ENCODE measurements around the gene KCNIP1. TPM values are rescaled to one million over a fixed set of nuclear protein-coding genes. Genes with fewer than 3 reads are reported as not detected.

The KCNIP1 gene
- total RNA-seq, 2 donors from 2014 or later = not detected

DNA sequence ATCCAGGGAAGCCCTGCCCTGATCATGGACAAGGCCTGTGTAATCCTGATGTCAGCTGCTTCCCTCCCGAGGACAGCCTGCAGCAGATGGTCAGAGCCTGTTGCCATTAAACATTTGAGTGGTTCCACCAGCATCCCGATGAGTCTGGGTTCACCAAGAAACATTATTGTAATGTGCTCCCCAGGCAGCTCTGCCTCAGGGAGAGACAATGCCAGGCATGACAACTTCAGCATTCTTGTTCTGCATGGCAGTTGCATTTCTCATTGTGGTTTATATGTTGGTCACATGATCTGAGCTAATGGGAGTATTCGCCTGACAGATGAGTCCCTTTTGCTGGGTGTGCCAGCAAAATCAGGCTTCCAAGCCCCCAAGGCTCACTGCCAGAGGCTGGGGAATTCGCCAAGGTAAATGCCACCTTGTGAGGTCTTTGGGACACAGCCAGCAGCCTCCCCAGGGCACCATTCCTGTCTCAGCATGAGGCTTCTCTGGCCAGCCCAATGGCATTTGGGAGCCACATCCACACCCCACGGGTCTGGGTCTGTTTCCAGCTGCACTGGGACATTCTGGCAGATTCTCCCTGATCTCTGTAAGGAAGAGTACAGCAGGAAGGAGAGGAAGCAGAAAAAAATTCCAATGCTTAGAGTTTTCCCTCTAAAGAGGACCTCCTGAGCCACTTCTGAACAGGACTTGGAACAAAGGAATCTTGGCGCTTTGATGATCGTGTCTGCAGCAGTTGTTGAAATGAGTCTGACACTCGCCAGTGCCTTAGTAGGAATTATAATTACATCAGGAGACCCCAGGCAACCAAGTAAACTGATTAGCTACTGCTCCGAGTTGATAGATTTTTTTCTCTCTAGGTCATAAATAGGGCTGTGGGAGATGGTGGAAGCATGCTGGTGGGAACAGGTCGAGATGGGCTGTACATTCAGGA lies 18.7 kb downstream of the KCNIP1 start:
- H3K4me3 Mint-ChIP-seq = no peak overlapping the region
- H3K27ac Mint-ChIP-seq = no peak overlapping the region
- H3K4me1 Mint-ChIP-seq = no peaks in the 10 kb centered on the region
- ATAC-seq (no peak), DNase-seq (no peak)
- no peaks in the 10 kb centered on the region for H3K36me3 Mint-ChIP-seq (ENCODE audit: low read depth)
- H3K27me3 Mint-ChIP-seq = peaks cover 28% of the 10 kb centered on the region
- H3K9me3 ChIP-seq (ENCODE audit: control insufficient read depth, low read length, poor library complexity, severe bottlenecking) = no peaks in the 10 kb centered on the region

DNA sequence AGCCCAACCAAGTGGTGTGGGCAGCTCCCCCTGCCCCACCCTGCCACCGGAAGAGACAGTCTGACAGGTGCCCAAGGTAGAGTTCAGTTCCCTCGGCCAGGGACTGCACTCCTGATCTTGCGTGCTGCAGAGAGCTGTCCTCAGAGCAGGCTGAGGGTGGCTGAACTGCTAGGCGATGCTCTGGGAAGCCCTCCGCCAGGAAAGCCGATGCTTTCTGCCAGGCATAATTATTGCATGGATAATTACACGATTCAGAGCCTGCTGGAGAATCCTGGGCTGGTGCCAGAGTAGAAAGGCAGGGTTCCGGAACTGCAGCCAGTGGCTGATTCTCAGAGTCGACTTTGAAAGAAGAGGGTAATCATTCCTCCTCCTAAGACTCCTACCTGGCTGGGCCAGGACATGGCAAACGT lies 19.3 kb downstream of the KCNIP1 start:
- Mint-ChIP-seq H3K27me3 (peaks cover 31% of the 10 kb centered on the region), H3K4me1 (no peaks in the 10 kb centered on the region)

DNA sequence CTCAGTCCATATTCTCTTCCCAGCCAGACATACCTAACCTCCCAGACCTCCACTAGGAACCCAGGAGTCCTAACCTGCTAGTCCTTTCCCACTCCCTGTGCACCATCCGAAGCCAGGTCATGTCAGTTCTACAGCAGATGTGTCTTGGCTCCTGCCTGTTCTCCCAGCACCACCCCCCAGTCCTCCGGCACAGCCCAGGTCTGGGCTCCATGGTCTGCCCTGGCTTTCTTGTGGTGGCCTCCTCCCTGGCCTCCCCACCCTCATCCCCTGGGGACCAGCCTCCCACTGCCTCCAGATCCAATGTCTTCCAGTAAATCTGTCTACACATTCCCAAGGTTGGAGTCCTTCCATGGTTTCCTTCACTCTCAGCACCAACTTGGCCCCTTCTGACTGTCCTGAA lies 20.0 kb downstream of the KCNIP1 start:
- H3K36me3 Mint-ChIP-seq (ENCODE audit: low read depth) = no peaks in the 10 kb centered on the region
- DNase-seq (no peak), ATAC-seq (no peak)
- H3K4me3 Mint-ChIP-seq = no peak overlapping the region
- H3K27ac Mint-ChIP-seq = no peak overlapping the region
- H3K27me3 Mint-ChIP-seq = peaks cover 34% of the 10 kb centered on the region
- H3K9me3 ChIP-seq (ENCODE audit: control insufficient read depth, low read length, poor library complexity, severe bottlenecking) = no peaks in the 10 kb centered on the region
- no peaks in the 10 kb centered on the region for H3K4me1 Mint-ChIP-seq

More for the DNA sequence above, 19.3 kb downstream of the KCNIP1 start:
- H3K9me3 ChIP-seq (ENCODE audit: control insufficient read depth, low read length, poor library complexity, severe bottlenecking) = no peaks in the 10 kb centered on the region
- Mint-ChIP-seq H3K36me3 (ENCODE audit: low read depth) (no peaks in the 10 kb centered on the region), H3K27ac (no peak overlapping the region), H3K4me3 (no peak overlapping the region)
- no peak for ATAC-seq
- no peak for DNase-seq

DNA sequence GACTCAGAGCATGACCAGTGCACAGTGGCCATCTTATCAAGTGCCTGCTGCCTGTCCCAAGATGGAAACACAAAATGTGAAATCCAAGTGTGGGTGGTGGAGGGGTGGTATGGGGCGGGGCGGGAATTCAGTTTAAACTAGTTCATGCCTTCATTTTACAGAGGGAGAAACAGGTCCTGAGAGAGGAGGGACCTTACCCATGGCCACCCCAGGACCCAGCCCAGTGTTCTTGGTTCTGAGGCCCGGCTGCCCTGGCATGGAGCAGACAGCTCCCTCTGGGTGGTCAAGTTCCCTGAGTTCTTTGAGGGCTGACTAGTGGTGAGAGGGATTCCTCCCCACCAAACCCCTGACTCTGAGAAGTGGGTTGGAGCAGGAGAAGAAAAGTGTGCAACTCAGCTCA lies 20.8 kb downstream of the KCNIP1 start:
- Mint-ChIP-seq H3K27me3 (peaks cover 32% of the 10 kb centered on the region), H3K27ac (no peak overlapping the region), H3K36me3 (ENCODE audit: low read depth) (no peaks in the 10 kb centered on the region), H3K4me3 (no peak overlapping the region), H3K4me1 (no peaks in the 10 kb centered on the region)
- H3K9me3 ChIP-seq (ENCODE audit: control insufficient read depth, low read length, poor library complexity, severe bottlenecking) = no peaks in the 10 kb centered on the region
- no peak for ATAC-seq
- no peak for DNase-seq

DNA sequence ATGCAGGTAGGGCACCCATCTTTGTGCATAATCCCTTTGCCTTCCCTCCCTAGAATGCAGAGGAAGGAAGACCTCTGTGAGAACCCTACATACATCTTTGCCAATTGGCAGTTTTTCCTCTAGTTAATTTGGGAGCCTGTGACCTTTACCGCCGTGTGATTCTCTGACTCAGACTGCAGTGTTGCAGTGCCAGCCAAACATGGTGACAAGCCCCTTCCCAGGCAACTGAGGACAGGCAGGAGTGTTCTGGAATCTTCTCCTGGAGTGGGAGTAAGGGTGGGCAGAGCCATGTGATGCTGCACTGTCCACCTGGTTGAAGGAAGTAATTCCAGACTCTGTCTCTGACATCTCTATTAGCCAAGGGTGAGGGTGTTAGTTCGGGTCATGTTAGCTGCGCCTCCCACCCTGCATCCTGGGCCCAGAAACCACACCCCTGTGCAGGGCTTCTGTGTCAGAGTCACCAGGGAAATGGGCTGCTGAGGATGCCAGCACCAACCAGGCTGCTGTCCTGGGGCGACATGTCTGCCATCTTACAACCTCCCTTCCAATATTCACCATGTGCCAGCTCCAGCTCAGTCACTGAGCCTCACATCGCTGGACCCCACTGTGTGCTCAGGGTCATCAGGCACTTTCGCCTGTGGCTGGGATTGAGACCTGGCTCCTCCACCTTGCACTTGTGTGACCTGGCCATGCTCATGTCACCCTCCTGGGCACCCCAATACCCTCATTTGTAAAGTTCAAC lies 21.8 kb downstream of the KCNIP1 start:
- Mint-ChIP-seq H3K27ac (no peak overlapping the region), H3K36me3 (ENCODE audit: low read depth) (no peaks in the 10 kb centered on the region), H3K27me3 (peaks cover 41% of the 10 kb centered on the region), H3K4me1 (no peaks in the 10 kb centered on the region), H3K4me3 (no peak overlapping the region)
- ATAC-seq = no peak
- no peaks in the 10 kb centered on the region for H3K9me3 ChIP-seq (ENCODE audit: control insufficient read depth, low read length, poor library complexity, severe bottlenecking)
- DNase-seq = no peak

DNA sequence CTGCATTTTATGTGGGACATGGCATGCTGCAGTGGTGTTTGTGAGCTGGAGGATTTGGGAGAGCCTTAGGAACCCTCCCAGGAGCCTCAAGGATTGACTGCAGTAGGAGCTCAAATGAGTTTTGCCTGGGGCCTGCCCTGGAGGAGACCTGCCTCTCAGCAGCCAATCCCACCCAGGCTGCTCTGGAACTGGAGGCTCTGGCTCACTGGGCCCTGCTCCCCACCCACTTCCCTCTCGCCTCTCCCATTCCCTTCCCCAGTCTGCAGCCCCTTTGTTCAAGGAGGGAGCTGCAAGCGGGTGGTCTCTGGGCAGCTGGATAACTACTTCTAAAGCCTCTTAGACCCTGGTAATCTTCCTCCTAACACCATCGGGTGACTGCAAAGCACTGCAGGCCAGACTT lies 24.2 kb downstream of the KCNIP1 start:
- ATAC-seq (no peak), DNase-seq (no peak)
- Mint-ChIP-seq H3K4me3 (no peak overlapping the region), H3K27me3 (peaks cover 54% of the 10 kb centered on the region), H3K36me3 (ENCODE audit: low read depth) (no peaks in the 10 kb centered on the region), H3K27ac (no peak overlapping the region), H3K4me1 (no peaks in the 10 kb centered on the region)
- H3K9me3 ChIP-seq (ENCODE audit: control insufficient read depth, low read length, poor library complexity, severe bottlenecking) = no peaks in the 10 kb centered on the region

DNA sequence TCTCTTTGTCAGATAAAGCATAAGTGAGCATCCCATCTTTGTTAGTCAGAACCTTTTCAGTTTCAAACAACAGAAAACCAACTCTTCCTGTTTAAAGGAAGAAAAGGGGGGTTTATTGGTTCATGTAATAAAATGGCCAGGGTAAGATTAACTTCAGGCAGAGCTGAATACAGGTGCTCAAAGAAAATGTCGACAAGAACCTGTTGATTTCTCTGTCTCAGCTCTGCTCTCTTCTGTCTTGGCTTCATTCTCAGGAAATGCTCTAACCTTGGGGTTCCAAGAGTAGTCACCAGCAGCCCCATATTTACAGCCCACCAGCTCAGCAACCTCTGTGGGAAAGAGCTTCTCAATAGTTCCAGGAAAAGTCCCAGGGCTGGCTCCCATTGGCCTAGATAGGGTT lies 25.2 kb downstream of the KCNIP1 start:
- no peak for DNase-seq
- Mint-ChIP-seq H3K4me3 (no peak overlapping the region), H3K36me3 (ENCODE audit: low read depth) (no peaks in the 10 kb centered on the region), H3K4me1 (no peaks in the 10 kb centered on the region), H3K27me3 (peaks cover 57% of the 10 kb centered on the region), H3K27ac (no peak overlapping the region)
- no peaks in the 10 kb centered on the region for H3K9me3 ChIP-seq (ENCODE audit: control insufficient read depth, low read length, poor library complexity, severe bottlenecking)
- no peak for ATAC-seq

DNA sequence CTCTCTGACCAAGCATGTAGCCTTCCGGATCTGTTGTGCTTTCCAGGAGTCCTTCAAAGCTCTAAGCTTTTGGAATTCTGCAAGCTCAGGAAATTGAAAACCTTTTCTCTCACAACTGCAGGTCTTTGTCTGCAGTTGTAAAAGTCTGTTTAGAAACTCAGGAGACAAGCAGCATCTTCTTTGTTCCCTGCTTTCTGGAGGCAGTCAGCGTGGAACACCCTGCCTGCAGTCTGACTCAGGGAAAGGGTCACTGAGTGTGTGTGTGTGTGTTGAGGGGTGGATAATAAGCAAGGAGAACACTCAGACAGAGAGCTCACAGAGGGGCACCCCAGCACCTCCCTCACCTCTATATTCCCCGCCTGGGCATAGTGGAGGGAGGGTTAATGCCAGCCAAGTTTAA lies 29.1 kb downstream of the KCNIP1 start:
- Mint-ChIP-seq H3K36me3 (ENCODE audit: low read depth) (no peaks in the 10 kb centered on the region), H3K4me1 (no peaks in the 10 kb centered on the region), H3K27me3 (peaks cover 79% of the 10 kb centered on the region), H3K4me3 (no peak overlapping the region), H3K27ac (no peak overlapping the region)
- DNase-seq (no peak), ATAC-seq (no peak)
- no peaks in the 10 kb centered on the region for H3K9me3 ChIP-seq (ENCODE audit: control insufficient read depth, low read length, poor library complexity, severe bottlenecking)

DNA sequence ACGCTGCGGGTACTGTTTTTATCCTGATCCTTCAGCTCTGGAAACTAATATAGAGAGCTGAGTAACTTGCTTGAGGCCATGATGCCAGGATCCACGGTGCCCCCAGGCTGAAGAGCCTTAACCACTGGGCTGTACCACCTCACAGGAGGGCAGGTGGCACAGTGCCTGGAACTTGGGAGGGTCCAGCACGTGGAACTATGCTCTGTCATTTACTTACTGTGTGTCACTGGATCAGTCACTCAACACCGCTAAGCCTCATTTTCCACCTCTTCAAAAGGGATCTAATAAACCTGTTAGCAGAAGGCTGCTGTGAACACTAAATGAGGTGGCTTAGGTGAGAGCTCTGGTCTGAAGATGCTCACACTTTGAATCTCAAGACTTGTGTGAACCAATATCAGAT lies 29.6 kb downstream of the KCNIP1 start:
- Mint-ChIP-seq H3K27ac (no peak overlapping the region), H3K27me3 (peaks cover 75% of the 10 kb centered on the region), H3K36me3 (ENCODE audit: low read depth) (no peaks in the 10 kb centered on the region), H3K4me1 (no peaks in the 10 kb centered on the region), H3K4me3 (no peak overlapping the region)
- no peak for DNase-seq
- H3K9me3 ChIP-seq (ENCODE audit: control insufficient read depth, low read length, poor library complexity, severe bottlenecking) = no peaks in the 10 kb centered on the region
- no peak for ATAC-seq

DNA sequence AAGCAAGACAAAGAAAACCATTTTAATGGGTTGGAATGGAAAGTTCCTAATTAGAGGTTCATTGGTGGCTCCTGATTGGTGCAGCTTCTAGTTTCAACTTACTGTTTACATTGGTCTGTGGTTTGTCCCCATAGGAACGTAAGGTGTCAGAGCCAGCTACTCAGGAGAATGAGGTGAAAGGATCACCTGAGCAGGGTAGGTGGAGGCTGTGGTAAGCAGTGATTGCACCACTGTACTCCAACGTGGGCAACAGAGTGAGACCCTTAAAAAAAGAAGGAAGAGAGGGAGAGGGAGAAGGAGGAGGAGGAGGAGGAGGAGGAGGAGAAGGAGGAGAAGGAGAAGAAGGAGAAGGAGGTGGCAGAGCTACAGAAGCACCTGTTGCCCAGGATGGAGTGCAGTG lies 30.4 kb downstream of the KCNIP1 start:
- DNase-seq (no peak), ATAC-seq (no peak)
- H3K4me1 Mint-ChIP-seq = no peaks in the 10 kb centered on the region
- no peak overlapping the region for H3K27ac Mint-ChIP-seq
- no peaks in the 10 kb centered on the region for H3K36me3 Mint-ChIP-seq (ENCODE audit: low read depth)
- peaks cover 76% of the 10 kb centered on the region for H3K27me3 Mint-ChIP-seq
- peak overlapping the region; percentile 53 for H3K4me3 Mint-ChIP-seq
- no peaks in the 10 kb centered on the region for H3K9me3 ChIP-seq (ENCODE audit: control insufficient read depth, low read length, poor library complexity, severe bottlenecking)

DNA sequence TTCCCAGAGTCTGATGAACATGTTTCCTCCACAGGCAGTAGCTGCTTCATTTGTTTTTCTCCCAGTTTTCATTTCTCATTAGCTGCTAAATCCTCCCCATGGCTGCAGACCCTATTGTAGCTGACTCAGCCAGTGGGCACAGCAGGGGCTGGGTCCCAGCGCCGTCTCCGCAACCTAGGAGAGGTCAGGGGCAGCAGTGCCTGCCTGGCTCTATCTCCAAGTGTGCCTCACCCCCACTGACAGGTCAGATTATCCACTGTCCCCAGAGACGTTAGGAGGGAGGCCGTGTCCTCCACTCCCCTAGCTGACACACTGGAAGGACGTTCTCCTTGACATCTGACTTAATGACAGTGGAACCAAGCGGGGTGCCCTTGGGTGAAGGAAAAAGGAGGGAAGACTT lies 31.1 kb downstream of the KCNIP1 start:
- ATAC-seq (no peak), DNase-seq (no peak)
- H3K9me3 ChIP-seq (ENCODE audit: control insufficient read depth, low read length, poor library complexity, severe bottlenecking) = no peaks in the 10 kb centered on the region
- no peaks in the 10 kb centered on the region for H3K4me1 Mint-ChIP-seq
- H3K36me3 Mint-ChIP-seq (ENCODE audit: low read depth) = no peaks in the 10 kb centered on the region
- H3K27me3 Mint-ChIP-seq = peaks cover 75% of the 10 kb centered on the region
- H3K4me3 Mint-ChIP-seq = no peak overlapping the region
- H3K27ac Mint-ChIP-seq = no peak overlapping the region

DNA sequence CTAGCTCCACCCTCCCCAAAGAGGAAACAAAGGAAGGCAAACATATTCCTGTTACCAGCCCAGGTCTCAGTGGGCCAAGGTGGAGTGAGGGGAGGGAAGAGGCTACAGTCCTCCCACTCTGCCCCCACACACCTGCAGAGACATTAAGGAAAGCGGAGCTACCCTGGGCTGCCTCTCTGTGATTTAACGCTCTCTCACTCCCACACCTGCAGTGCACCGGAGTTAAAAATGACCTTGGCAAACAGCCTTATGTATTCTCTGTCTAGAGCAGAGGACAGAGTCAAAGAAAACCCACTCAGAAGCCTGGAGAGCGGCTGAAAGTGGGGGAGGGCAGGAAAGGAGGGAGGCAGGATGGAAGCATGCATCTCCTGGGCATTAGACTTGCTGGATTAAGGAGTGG lies 32.7 kb downstream of the KCNIP1 start:
- no peak overlapping the region for H3K27ac Mint-ChIP-seq
- no peak for DNase-seq
- ATAC-seq = no peak
- no peaks in the 10 kb centered on the region for H3K9me3 ChIP-seq (ENCODE audit: control insufficient read depth, low read length, poor library complexity, severe bottlenecking)
- H3K36me3 Mint-ChIP-seq (ENCODE audit: low read depth) = no peaks in the 10 kb centered on the region
- H3K27me3 Mint-ChIP-seq = peaks cover 66% of the 10 kb centered on the region
- H3K4me1 Mint-ChIP-seq = no peaks in the 10 kb centered on the region
- no peak overlapping the region for H3K4me3 Mint-ChIP-seq

DNA sequence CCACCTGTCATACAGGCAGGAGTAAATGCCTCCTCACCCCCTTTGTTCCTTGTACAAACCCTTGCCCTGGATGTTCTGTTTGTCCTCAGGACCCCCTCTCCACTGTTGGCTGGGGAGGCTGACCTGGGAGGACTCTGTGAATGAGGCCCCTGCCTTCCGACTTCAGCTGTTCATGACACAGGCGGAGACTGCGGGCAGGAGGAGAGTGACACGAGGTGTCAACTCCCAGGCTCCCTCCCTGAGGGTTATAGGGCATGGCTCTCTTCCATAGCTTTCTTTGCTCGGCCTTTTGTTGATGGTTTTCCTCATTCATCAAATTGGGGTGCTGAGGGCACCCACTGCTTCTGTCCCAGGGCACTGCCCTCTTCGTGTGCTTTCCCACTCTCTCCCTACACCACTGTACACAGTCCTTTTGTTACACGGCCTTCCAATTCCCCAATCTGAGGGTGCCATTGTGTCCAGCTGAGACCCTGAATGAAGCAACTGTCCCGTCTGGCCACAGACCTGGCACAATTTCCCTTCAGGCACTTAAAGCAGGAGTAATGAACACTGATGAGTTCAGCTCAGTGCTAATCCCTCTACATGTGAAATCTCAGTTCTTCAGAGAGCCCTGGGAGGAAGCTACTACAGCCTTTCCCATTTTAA lies 33.8 kb downstream of the KCNIP1 start:
- H3K4me1 Mint-ChIP-seq = no peaks in the 10 kb centered on the region
- no peak overlapping the region for H3K4me3 Mint-ChIP-seq
- H3K27ac Mint-ChIP-seq = no peak overlapping the region
- ATAC-seq (no peak), DNase-seq (no peak)
- H3K27me3 Mint-ChIP-seq = peaks cover 58% of the 10 kb centered on the region
- H3K9me3 ChIP-seq (ENCODE audit: control insufficient read depth, low read length, poor library complexity, severe bottlenecking) = no peaks in the 10 kb centered on the region
- H3K36me3 Mint-ChIP-seq (ENCODE audit: low read depth) = no peaks in the 10 kb centered on the region

Data from T-helper 17 cell (primary cell).